Epithelial cell of alveolus of lung (primary cell): Measurements from ENCODE around the gene ATRX. TPM values are rescaled to one million over a fixed set of nuclear protein-coding genes. Genes with fewer than 3 reads are reported as not detected.

Source experiments
- total RNA-seq: library from RNA; depleted of rRNA; stranded (reverse); fragments of >200 nt; gene quantifications from 2 replicates; pipeline ENCODE4 v1.2.1, GENCODE V29; 2015

Gene ATRX
- 31.0 and 43.8 TPM in 2 replicates for total RNA-seq

DNA sequence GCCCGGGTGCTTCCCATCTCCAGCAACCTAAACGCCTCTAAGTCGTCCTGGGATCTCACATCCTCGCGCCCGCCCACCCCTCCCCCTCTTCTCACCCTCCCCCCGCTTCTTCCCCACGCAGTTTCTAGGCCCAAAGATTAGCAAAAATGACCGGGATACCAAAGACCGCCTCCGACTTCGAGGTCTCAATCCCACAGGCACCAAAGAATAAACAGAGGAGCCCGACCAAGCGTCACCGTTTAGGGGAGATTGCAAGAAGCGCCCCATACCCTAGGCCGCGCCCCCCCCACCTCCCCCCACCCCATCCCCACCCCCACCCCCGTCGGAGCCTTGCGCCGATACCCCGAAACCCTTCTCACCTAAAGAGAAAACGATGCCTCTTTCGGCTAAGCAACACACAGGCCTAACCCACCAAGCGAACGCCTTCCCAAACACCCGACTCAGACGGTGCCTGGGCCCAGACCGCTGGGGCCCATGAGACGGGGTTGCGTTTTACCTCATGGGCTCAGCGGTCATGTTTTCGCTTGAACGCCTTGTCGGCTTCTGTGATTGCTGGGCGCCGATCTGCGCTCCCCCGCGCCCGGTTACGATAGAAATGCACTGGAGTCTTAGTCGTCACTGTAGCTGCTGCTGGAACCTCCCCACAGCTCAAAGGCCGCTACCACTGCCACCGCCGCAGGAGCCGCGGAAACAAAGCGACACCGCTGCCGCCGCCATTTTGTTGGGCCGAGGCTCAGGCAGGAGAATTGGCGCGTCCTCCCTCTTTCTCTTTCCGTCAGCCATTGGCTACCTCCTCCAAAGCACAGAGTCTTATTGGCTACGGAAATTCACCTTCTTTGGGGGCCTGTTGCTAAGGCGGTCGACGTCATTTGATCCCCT is at the start of gene ATRX:
TSS of gene ATRX (minus strand) at position 731 of the 879 bp plus-strand sequence. CDS start at position 516, 215 bp downstream.

Other genes with a start within 250 kb of the ATRX start
- gene MAGT1, start 109.2 kb upstream of the ATRX start, total RNA-seq: 56.0 and 69.2 TPM in 2 replicates
- 233 and 323 TPM in 2 replicates for gene COX7B, start 113.3 kb upstream of the ATRX start, total RNA-seq
- gene ATP7A, start 124.5 kb upstream of the ATRX start, total RNA-seq: 7.6 and 11.3 TPM in 2 replicates
- not detected in 2 replicates for gene PGAM4, start 183.4 kb upstream of the ATRX start, total RNA-seq